ENCODE data around the gene THAP4. TPM values are rescaled to one million over a fixed set of nuclear protein-coding genes. Genes with fewer than 3 reads are reported as not detected.

The THAP4 gene
- total RNA-seq, 1 donor from 2014 or later = 40.9 TPM

DNA sequence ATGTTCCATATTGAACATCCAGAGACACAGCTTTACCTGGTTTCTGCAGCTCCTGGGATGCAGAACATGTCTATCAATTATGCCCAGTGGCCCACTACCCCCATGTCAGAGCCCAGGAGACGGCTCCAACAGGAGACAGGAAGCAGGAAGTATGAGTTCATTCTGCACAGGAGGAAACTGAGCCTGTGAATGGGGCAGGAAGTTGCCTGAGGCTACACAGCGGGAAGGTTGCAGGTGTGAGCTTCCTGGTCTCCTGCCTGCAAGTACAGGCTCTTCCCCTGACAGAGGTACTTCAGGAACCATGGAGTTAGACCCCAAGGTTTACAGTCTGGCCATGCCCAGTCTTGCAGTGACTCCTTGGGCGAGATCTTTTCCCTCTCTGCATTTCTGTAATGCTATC, 81.2 kb downstream of the THAP4 start:
- peak; percentile 10 for DNase-seq (ENCODE audit: low spot score)
- Mint-ChIP-seq H3K27ac (ENCODE audit: unreplicated experiment) (no peak overlapping the region), H3K4me3 (ENCODE audit: unreplicated experiment) (no peak overlapping the region), H3K36me3 (ENCODE audit: low read depth) (peaks cover 2% of the 10 kb centered on the region), H3K4me1 (ENCODE audit: low read depth) (peaks cover 30% of the 10 kb centered on the region), H3K27me3 (ENCODE audit: low read depth) (no peaks in the 10 kb centered on the region), H3K9me3 (ENCODE audit: low read depth) (peaks cover 8% of the 10 kb centered on the region)
- TF ChIP-seq, protein P1, sequence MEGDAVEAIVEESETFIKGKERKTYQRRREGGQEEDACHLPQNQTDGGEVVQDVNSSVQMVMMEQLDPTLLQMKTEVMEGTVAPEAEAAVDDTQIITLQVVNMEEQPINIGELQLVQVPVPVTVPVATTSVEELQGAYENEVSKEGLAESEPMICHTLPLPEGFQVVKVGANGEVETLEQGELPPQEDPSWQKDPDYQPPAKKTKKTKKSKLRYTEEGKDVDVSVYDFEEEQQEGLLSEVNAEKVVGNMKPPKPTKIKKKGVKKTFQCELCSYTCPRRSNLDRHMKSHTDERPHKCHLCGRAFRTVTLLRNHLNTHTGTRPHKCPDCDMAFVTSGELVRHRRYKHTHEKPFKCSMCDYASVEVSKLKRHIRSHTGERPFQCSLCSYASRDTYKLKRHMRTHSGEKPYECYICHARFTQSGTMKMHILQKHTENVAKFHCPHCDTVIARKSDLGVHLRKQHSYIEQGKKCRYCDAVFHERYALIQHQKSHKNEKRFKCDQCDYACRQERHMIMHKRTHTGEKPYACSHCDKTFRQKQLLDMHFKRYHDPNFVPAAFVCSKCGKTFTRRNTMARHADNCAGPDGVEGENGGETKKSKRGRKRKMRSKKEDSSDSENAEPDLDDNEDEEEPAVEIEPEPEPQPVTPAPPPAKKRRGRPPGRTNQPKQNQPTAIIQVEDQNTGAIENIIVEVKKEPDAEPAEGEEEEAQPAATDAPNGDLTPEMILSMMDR (IDR thresholded peaks at IDR 0.05) = no peak

DNA sequence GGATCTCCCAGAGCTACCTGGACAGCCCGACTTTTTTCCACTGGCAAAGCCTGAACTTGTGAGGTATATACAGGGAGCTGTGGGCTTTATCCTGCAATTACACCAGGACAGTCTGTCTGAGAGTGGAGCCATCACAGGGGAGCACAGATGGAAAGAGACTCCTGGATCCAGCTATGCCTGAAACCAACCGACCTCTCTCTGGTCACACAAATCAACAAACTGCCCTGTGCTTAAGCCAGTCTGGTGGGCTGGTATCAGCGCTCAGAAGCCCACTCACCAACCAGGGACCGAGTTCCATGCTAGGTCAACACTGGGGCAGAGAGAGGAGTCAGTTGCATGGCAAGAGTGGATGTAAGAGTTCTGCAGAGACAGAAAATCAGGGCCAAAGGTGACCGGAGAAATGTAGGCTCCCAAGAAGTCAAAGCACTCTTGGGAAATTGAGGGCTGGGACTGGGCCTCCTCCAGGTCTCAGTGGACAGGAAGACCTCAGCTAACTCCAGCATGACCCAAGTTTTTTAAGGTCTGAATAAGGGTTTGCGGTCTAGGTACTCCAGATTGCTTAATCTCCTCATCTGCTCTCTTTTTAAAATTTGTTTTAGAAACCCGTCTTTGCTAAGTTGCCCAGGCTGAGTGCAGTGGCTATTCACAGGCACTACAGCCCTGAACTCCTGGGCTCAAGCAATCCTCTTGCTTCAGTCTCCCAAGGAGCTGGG, 82.2 kb downstream of the THAP4 start:
- Mint-ChIP-seq H3K9me3 (ENCODE audit: low read depth) (peaks cover 8% of the 10 kb centered on the region), H3K27ac (ENCODE audit: unreplicated experiment) (no peak overlapping the region), H3K4me3 (ENCODE audit: unreplicated experiment) (no peak overlapping the region), H3K27me3 (ENCODE audit: low read depth) (no peaks in the 10 kb centered on the region), H3K36me3 (ENCODE audit: low read depth) (peaks cover 2% of the 10 kb centered on the region), H3K4me1 (ENCODE audit: low read depth) (peaks cover 21% of the 10 kb centered on the region)
- TF ChIP-seq, protein P1 (IDR thresholded peaks at IDR 0.05) = no peak
- DNase-seq (ENCODE audit: low spot score) = peak; percentile 22

DNA sequence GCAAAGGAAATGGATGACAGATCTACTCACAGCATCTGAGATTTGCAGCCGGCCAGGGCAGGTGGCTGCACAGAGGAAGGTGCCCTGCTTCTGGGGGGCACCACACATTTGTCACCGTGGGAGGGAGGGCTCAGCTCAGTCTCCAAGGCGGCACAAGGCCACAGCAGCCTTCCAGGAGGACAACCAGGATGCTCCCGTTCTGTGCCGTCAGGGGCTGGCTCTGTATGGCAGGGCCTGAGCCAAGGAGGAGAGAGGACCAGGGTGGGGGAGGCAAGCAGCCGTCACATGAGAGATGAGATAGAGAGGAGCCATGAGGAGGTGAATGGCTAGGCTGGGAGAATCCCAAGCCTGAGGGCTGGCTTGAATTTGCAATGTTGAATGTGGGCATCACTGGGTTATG, 83.0 kb downstream of the THAP4 start:
- H3K4me1 Mint-ChIP-seq (ENCODE audit: low read depth) = peaks cover 20% of the 10 kb centered on the region
- peaks cover 8% of the 10 kb centered on the region for H3K9me3 Mint-ChIP-seq (ENCODE audit: low read depth)
- H3K27ac Mint-ChIP-seq (ENCODE audit: unreplicated experiment) = no peak overlapping the region
- peaks cover 2% of the 10 kb centered on the region for H3K36me3 Mint-ChIP-seq (ENCODE audit: low read depth)
- H3K4me3 Mint-ChIP-seq (ENCODE audit: unreplicated experiment) = no peak overlapping the region
- DNase-seq (ENCODE audit: low spot score) = peak; percentile 77
- H3K27me3 Mint-ChIP-seq (ENCODE audit: low read depth) = no peaks in the 10 kb centered on the region
- TF ChIP-seq, protein P1 (IDR thresholded peaks at IDR 0.05) = no peak

DNA sequence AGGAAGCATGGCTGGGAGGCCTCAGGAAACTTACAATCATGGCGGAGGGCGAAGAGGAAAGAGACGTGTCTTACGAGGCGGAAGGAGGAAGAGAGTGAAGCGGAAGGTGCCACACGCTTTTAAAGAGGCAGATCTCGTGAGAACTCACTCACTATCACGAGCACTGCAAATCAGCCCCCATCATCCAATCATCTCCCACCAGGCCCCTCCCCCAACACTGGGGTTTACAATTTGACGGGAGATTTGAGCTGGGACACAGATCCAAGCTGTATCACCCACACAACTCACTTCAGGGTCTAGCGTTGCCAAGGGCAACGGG, 83.5 kb downstream of the THAP4 start:
- TF ChIP-seq, protein P1 (IDR thresholded peaks at IDR 0.05) = no peak
- H3K4me3 Mint-ChIP-seq (ENCODE audit: unreplicated experiment) = no peak overlapping the region
- H3K36me3 Mint-ChIP-seq (ENCODE audit: low read depth) = peaks cover 2% of the 10 kb centered on the region
- peaks cover 20% of the 10 kb centered on the region for H3K4me1 Mint-ChIP-seq (ENCODE audit: low read depth)
- peaks cover 8% of the 10 kb centered on the region for H3K9me3 Mint-ChIP-seq (ENCODE audit: low read depth)
- no peak overlapping the region for H3K27ac Mint-ChIP-seq (ENCODE audit: unreplicated experiment)
- H3K27me3 Mint-ChIP-seq (ENCODE audit: low read depth) = no peaks in the 10 kb centered on the region
- no peak for DNase-seq (ENCODE audit: low spot score)

DNA sequence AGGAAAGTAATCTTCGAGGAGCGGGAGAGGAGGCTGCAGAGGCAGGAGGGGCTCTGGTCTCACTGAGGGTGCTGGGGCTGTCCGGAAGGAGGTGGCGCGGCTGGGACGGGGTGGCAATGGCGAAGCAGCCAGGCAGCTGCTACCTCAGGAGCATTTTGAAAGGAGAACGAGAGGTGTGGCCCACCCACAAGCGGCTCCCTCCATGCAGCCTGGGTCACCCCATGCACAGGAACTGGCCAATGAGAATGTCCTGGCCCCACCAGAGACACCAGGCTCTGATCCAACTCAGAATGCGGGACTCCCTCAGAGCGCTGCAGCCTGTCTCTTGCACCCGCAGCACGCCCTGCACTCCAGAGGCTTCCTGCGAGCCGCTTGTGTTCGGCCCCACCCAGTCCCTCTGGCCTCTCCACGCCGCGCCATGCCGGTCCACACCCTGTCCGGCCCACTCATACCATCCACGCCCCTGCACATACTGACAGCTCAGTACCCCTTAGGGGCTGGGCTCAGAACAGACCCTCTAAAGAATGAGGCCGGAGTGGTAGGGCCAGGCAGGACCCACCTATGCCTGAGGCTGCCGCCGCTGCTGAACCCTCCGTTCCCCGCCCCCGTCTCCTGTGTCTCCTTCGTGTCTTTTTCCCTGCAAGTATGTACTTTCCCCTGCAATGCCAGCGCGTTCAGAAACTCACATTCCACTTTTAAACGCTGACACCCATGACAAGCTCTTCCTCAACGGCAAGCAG, 84.8 kb downstream of the THAP4 start:
- Mint-ChIP-seq H3K27me3 (ENCODE audit: low read depth) (no peaks in the 10 kb centered on the region), H3K27ac (ENCODE audit: unreplicated experiment) (no peak overlapping the region), H3K4me3 (ENCODE audit: unreplicated experiment) (no peak overlapping the region), H3K9me3 (ENCODE audit: low read depth) (peaks cover 5% of the 10 kb centered on the region), H3K4me1 (ENCODE audit: low read depth) (peaks cover 18% of the 10 kb centered on the region), H3K36me3 (ENCODE audit: low read depth) (peaks cover 2% of the 10 kb centered on the region)
- DNase-seq (ENCODE audit: low spot score) = peak; percentile 85
- TF ChIP-seq, protein P1 (IDR thresholded peaks at IDR 0.05) = no peak
